AG04450 (cell line): ENCODE results near the gene CSTF1. TPM values are rescaled to one million over a fixed set of nuclear protein-coding genes. Genes with fewer than 3 reads are reported as not detected.

ENCODE experiments used
- CTCF ChIA-PET: fragments of 300-600, 350-600 bp; formaldehyde crosslinking; extraction: SDS; loops from one replicate; lab custom pipeline; 2022; ENCODE audit warnings: antibody characterized with exemption, inconsistent platforms; lab: Charles Lee
- POLR2A ChIA-PET: fragments of 350-600 bp; formaldehyde crosslinking; extraction: SDS; loops from one replicate; lab custom pipeline; 2021; ENCODE audit warnings: antibody characterized with exemption, inconsistent platforms; lab: Yijun Ruan, JAX
- DNase-seq: peaks from one replicate; pipeline ENCODE4 v3.0.0-alpha.2; 2011; ENCODE audit warnings: low read depth, low spot score
- H3K27ac ChIP-seq: one replicate; pipeline ENCODE4 v1.5.1; 2012; ENCODE audit warnings: low read depth, low read length, control low read depth
- H3K27me3 ChIP-seq: one replicate; pipeline ENCODE4 v1.6.0; 2012; ENCODE audit warnings: low read length; ENCODE audit not compliant: control insufficient read depth, insufficient read depth
- H3K4me3 ChIP-seq: 2 replicates; pipeline ENCODE4 v1.5.1; 2011; ENCODE audit warnings: mild to moderate bottlenecking, low read depth, low read length, control low read depth
- H3K9me3 ChIP-seq: 2 replicates; pipeline ENCODE4 v1.5.1; 2012; ENCODE audit warnings: low read length; ENCODE audit not compliant: control insufficient read depth, insufficient read depth
- polyA plus RNA-seq: library from polyadenylated mRNA; depleted of rRNA; stranded (reverse); fragments of >200 nt; gene quantifications from 2 replicates; pipeline ENCODE4 v1.2.3, GENCODE V29; 2011
- TF ChIP-seq, protein P1 (sequence below): IDR thresholded peaks from 2 replicates; pipeline ENCODE4 v1.5.1; 2011; ENCODE audit warnings: low read depth, low read length, control low read depth, inconsistent platforms

The CSTF1 gene
- polyA plus RNA-seq, 1 experiment, result 74.4 TPM

DNA sequence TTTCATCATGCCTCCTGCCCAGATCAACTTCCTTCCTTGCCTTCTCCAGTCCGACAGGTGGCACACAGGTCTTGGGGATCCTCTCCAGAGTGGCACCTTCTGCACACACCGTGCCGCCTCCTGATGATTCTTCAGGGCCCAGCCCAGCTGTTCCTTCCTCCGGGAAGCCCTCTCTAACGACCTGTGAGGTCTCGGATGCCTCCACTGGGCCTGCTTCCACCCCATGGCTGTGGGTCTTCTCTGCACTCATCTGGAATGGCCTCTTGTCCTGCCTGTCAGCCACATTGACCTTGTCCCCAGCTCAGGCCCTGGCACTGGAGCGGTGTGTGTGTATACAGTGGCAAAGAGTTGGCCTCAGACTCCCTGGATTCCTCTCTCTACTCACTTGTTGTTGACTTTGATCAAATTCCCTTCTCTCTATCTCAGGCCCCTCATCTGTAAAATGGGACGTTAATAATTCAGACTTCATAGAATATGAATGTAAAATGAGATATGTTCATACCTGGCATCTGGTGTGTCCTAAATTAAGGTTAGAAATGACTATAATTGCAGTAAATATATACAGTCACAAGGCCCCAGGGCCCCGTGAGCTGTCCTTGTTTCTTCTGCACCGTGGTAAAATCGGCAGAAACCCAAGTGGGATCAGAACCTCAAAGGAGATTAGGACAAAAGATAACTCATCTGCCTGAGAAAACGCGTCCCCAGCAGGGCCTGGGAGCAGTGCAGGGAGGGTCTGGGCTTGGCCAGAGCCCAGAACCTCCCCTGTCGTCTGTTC is 32.1 kb upstream of the CSTF1 start:
- Histone ChIP-seq H3K9me3 (no peaks in the 10 kb centered on the region; the same call in 1 of the 2 replicates), H3K4me3 (peak overlapping the region; percentile 78), H3K27me3 (peaks cover 2% of the 10 kb centered on the region), H3K27ac (peak overlapping the region; percentile 65)
- ChIA-PET POLR2A (interaction anchor here (1.0 kb wide), 1 partner anchor 32 kb away, joined by 3 read pairs; the partner anchor contains the start of genes AURKA and CSTF1), CTCF (interaction anchor here (1.6 to 2.8 kb wide), 2 partner anchors 16 to 40 kb away, joined by 4 to 9 read pairs; no protein-coding TSS in a partner anchor)
- TF ChIP-seq, protein P1, sequence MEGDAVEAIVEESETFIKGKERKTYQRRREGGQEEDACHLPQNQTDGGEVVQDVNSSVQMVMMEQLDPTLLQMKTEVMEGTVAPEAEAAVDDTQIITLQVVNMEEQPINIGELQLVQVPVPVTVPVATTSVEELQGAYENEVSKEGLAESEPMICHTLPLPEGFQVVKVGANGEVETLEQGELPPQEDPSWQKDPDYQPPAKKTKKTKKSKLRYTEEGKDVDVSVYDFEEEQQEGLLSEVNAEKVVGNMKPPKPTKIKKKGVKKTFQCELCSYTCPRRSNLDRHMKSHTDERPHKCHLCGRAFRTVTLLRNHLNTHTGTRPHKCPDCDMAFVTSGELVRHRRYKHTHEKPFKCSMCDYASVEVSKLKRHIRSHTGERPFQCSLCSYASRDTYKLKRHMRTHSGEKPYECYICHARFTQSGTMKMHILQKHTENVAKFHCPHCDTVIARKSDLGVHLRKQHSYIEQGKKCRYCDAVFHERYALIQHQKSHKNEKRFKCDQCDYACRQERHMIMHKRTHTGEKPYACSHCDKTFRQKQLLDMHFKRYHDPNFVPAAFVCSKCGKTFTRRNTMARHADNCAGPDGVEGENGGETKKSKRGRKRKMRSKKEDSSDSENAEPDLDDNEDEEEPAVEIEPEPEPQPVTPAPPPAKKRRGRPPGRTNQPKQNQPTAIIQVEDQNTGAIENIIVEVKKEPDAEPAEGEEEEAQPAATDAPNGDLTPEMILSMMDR, result no peak
- DNase-seq, result no peak

DNA sequence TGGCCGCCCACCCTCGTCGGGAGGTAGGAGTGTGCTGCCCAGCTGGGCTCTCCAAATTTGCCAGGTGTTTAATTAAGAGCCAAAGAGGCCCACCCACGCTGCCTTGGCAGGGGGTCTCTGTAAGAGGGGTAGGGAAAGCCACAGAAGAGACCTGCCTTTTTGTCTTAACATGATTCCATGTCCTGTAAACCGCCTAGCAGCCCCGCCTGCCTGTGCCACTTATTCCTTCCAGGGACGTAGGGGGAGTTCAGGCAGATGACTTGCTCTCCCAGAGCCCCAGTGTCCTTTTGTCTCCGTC is 31.6 kb upstream of the CSTF1 start:
- no peaks in the 10 kb centered on the region; the same call in 1 of the 2 replicates for H3K9me3 ChIP-seq
- ChIA-PET CTCF (no interaction called here), POLR2A (interaction anchor here (1.0 kb wide), 1 partner anchor 32 kb away, joined by 3 read pairs; the partner anchor contains the start of genes AURKA and CSTF1)
- H3K4me3 ChIP-seq, result peak overlapping the region; percentile 4; the same call in 1 of the 2 replicates
- H3K27me3 ChIP-seq, result peaks cover 2% of the 10 kb centered on the region
- H3K27ac ChIP-seq, result no peak overlapping the region
- DNase-seq, result no peak
- TF ChIP-seq, protein P1, result no peak

DNA sequence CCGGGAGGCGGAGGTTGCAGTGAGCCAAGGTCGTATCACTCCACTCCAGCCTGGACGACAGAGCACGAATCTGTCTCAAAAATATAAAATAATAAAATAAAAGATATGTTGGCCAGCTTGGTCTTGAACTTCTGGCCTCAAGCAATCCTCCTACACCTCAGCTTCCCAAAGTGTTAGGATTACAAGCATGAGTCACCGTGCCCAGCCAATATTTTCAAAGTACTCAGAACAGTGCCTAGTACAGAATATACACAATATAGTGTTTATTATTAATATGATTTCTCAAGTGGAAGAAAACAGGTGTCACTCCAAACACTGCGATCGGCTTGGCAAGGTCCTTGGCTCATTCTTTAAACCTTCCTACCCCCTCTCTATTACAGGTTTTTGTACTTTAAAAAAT is 30.5 kb upstream of the CSTF1 start:
- Histone ChIP-seq H3K27me3 (peaks cover 2% of the 10 kb centered on the region), H3K27ac (no peak overlapping the region), H3K4me3 (no peak overlapping the region), H3K9me3 (no peaks in the 10 kb centered on the region; the same call in 1 of the 2 replicates)
- no peak for DNase-seq
- TF ChIP-seq, protein P1, result no peak
- POLR2A ChIA-PET, result no interaction called here
- CTCF ChIA-PET, result no interaction called here

DNA sequence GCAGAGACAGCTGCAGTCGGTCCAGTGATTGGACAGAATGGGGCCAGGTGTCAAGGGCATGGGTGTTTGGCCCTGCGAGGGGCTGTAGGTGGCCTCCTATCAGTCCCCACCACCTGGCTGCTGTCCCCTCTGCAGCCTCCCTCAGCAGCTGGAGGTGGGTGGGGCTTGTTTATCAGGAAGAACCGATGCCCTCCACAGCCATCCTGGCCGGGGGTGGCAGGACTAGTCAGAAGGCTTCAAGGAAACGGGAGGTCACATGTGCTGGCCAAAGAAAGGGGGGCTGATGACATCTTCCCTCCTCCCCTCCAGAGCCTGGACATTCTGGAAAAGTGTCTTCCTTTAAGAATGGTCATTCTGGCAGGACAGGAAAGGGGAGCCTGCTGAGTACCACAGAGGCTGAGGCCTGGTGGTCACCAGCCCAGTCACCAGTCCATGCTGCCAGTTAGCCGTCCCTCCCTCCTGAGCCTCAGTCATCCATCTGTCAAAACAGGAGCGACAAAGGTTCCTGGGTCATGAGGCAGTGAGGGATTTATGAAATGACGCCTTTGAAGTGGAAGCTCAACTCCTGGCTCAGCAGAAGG is 29.5 kb upstream of the CSTF1 start:
- Histone ChIP-seq H3K27me3 (no peaks in the 10 kb centered on the region), H3K4me3 (no peak overlapping the region), H3K9me3 (no peaks in the 10 kb centered on the region; the same call in 1 of the 2 replicates), H3K27ac (no peak overlapping the region)
- TF ChIP-seq, protein P1, result no peak
- ChIA-PET CTCF (no interaction called here), POLR2A (no interaction called here)
- no peak for DNase-seq

DNA sequence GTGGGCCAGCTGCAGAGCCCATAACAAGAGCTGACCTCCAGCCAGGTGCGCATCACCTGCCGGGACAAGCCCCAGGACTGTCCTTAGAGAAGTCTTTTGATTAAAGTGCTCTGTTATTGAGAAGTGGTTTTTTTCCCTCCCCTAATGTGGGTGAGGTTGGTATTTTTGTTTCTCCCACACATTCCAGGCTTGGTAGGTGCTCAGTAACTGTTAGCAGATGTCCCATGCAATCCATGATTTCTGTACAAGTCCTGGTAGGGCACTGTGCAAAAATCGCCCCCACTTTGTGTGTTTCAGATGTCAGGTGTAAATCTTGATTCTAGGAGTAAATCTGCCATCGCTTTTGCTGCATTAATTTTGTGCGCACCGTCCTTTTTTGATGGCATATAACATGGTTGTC is 29.0 kb upstream of the CSTF1 start:
- no peaks in the 10 kb centered on the region for H3K27me3 ChIP-seq
- ChIA-PET POLR2A (no interaction called here), CTCF (no interaction called here)
- TF ChIP-seq, protein P1, result no peak
- H3K27ac ChIP-seq, result no peak overlapping the region
- no peaks in the 10 kb centered on the region; the same call in 1 of the 2 replicates for H3K9me3 ChIP-seq
- H3K4me3 ChIP-seq, result no peak overlapping the region
- no peak for DNase-seq
